A549 treated with DMSO at 1 μM for 4 hours (cell line): ENCODE measurements around the gene UBE2Z. TPM values are rescaled to one million over a fixed set of nuclear protein-coding genes. Genes with fewer than 3 reads are reported as not detected.

ENCODE experiments used
- total RNA-seq: library from RNA; stranded (reverse); fragments of 200-300 nt; extraction: Qiagen RNA extraction; gene quantifications from 5 replicates; pipeline ENCODE4 v1.2.3, GENCODE V29; 2022; ENCODE audit warnings: low read depth

The UBE2Z gene
- total RNA-seq = 125 to 133 TPM (median 130 TPM) in 5 replicates

GRCh38 chr17:48908047-48908843, at the start of gene UBE2Z:
Gene UBE2Z (plus strand): TSS chr17:48908407. CDS start chr17:48908504, 97 bp downstream.

GRCh38 chr17:48944515-48945260, 36.5 kb downstream of the UBE2Z start, which contains the start of gene SNF8:
Gene SNF8 (minus strand): TSS chr17:48944842. CDS start chr17:48944734, 108 bp downstream.

Other genes with a start within 250 kb of the UBE2Z start
- not detected in 5 replicates for gene PRAC1, start 185.9 kb upstream of the UBE2Z start, total RNA-seq
- gene PRAC2, start 185.2 kb upstream of the UBE2Z start, total RNA-seq = not detected in 5 replicates
- 1.7 to 2.7 TPM (median 2.3 TPM) in 5 replicates for gene HOXB13, start 179.7 kb upstream of the UBE2Z start, total RNA-seq
- gene TTLL6, start 91.2 kb upstream of the UBE2Z start, total RNA-seq = 0.50 to 0.60 TPM (median 0.56 TPM) in 5 replicates
- gene CALCOCO2, start 77.4 kb upstream of the UBE2Z start, total RNA-seq = 64.9 to 77.4 TPM (median 68.9 TPM) in 5 replicates
- gene ATP5MC1, start 15.6 kb upstream of the UBE2Z start, total RNA-seq = 498 to 723 TPM (median 555 TPM) in 5 replicates
- 271 to 317 TPM (median 289 TPM) in 5 replicates for gene SNF8, start 36.4 kb downstream of the UBE2Z start, total RNA-seq
- gene GIP, start 60.2 kb downstream of the UBE2Z start, total RNA-seq = 2.9 to 4.4 TPM (median 3.8 TPM) in 5 replicates
- gene IGF2BP1, start 89.0 kb downstream of the UBE2Z start, total RNA-seq = 53.1 to 93.9 TPM (median 91.6 TPM) in 5 replicates
- gene B4GALNT2, start 224.4 kb downstream of the UBE2Z start, total RNA-seq = 0.38 to 0.53 TPM (median 0.45 TPM) in 5 replicates